HCT116 (cell line): ENCODE measurements around the gene HECW1. TPM values are rescaled to one million over a fixed set of nuclear protein-coding genes. Genes with fewer than 3 reads are reported as not detected.
A peak's percentile ranks its signal among the peaks of the same experiment; 100 is the strongest.

Source experiments
- ATAC-seq: fragments of 200-7000 bp; cut with Tn5 transposase; 2 replicates; pipeline ENCODE4 v1.9.1; 2020; ENCODE audit warnings: mild to moderate bottlenecking, moderate library complexity
- BruUV-seq: library from RNA; stranded (reverse); fragments of 400-500 nt; replicated peaks from 2 replicates; lab custom pipeline; 2021; lab: Mats Ljungman, UMichigan
- CTCF ChIA-PET: fragments of 300-600 bp; sonication (Branson Sonifier 250); formaldehyde crosslinking; loops from one replicate; lab custom pipeline; 2021; ENCODE audit warnings: antibody characterized with exemption; lab: Charles Lee
- POLR2A ChIA-PET: fragments of 300-600, 350-600 bp; sonication (Branson Sonifier 250); formaldehyde crosslinking; loops from one replicate; lab custom pipeline; 2021; ENCODE audit warnings: antibody characterized with exemption; lab: Charles Lee
- RAD21 ChIA-PET, 2 experiments: fragments of 300-600 bp; sonication (Branson Sonifier 250); formaldehyde crosslinking; loops; one replicate each; lab custom pipeline; 2023; ENCODE audit warnings: low total read pairs in 2 of 2; ENCODE audit not compliant: uncharacterized antibody in 2 of 2, unreplicated experiment in 2 of 2, low non-redundant PET in 1 of 2; lab: Charles Lee
- DNase-seq: peaks from one replicate; pipeline ENCODE4 v3.0.0-alpha.2; 2010; ENCODE audit warnings: low read depth, low spot score
- H2AFZ ChIP-seq: fragments of 200-600 bp; shearing (Covaris generic), sonication (generic); 2 replicates; pipeline ENCODE4 v1.6.1; 2017; ENCODE audit warnings: low read depth, mixed run types, mixed read lengths, antibody characterized with exemption, low read length; ENCODE audit not compliant: poor library complexity, severe bottlenecking
- H3K27ac ChIP-seq: 2 replicates; pipeline ENCODE4 v1.5.1; 2012; ENCODE audit warnings: low read depth, low read length
- H3K27me3 ChIP-seq: fragments of 200-600 bp; sonication (generic); 2 replicates; pipeline ENCODE4 v1.6.1; 2016; ENCODE audit warnings: mixed run types, low read length, mixed read lengths; ENCODE audit not compliant: insufficient read depth
- H3K36me3 ChIP-seq, 2 experiments: fragments of 200-500 bp in 1 of 2; fragments of 200-600 bp in 1 of 2; sonication (Bioruptor generic) in 1 of 2; sonication (generic) in 1 of 2; 2 replicates each; pipeline versions ENCODE4 v1.5.1 to v1.6.1; 2014 to 2016; ENCODE audit warnings: low read length in 2 of 2, inconsistent platforms in 1 of 2, mixed read lengths in 1 of 2, mixed run types in 1 of 2; ENCODE audit not compliant: insufficient read depth in 2 of 2, control insufficient read depth in 1 of 2
- H3K4me1 ChIP-seq, 2 experiments: fragments of 200-600 bp in 1 of 2; sonication (generic) in 1 of 2; 2 replicates each; pipeline versions ENCODE4 v1.5.1 to v1.6.1; 2012 to 2017; ENCODE audit warnings: low read length in 2 of 2, inconsistent platforms in 1 of 2, mild to moderate bottlenecking in 1 of 2, mixed read lengths in 1 of 2, mixed run types in 1 of 2, moderate library complexity in 1 of 2; ENCODE audit not compliant: insufficient read depth in 2 of 2, control insufficient read depth in 1 of 2
- H3K4me2 ChIP-seq: fragments of 200-600 bp; sonication (generic); 2 replicates; pipeline ENCODE4 v1.6.1; 2017; ENCODE audit warnings: mixed run types, low read length, mixed read lengths
- H3K4me3 ChIP-seq, 2 experiments: fragments of 200-600 bp in 1 of 2; sonication (generic) in 1 of 2; replicated peaks in 1 of 2; 2 replicates each; pipeline ENCODE4 v1.5.1; 2011 to 2016; ENCODE audit warnings: low read length in 2 of 2, control low read depth in 1 of 2, low read depth in 1 of 2, mild to moderate bottlenecking in 1 of 2, mixed read lengths in 1 of 2, mixed run types in 1 of 2
- H3K79me2 ChIP-seq: fragments of 200-600 bp; sonication (generic); 2 replicates; pipeline ENCODE4 v1.6.1; 2017; ENCODE audit warnings: mild to moderate bottlenecking, mixed run types, low read length, moderate library complexity, mixed read lengths; ENCODE audit not compliant: insufficient read depth
- H3K9ac ChIP-seq: fragments of 200-600 bp; sonication (generic); 2 replicates; pipeline ENCODE4 v1.6.1; 2016; ENCODE audit warnings: low read length, mixed read lengths
- H3K9me2 ChIP-seq: fragments of 200-600 bp; sonication (generic), shearing (Covaris generic); 2 replicates; pipeline ENCODE4 v1.6.1; 2017; ENCODE audit warnings: mixed run types, mild to moderate bottlenecking, moderate library complexity; ENCODE audit not compliant: insufficient read depth
- H3K9me3 ChIP-seq, 2 experiments: fragments of 200-500 bp in 1 of 2; fragments of 200-600 bp in 1 of 2; sonication (Bioruptor generic) in 1 of 2; sonication (generic) in 1 of 2; 2 replicates each; pipeline ENCODE4 v1.6.1; 2014 to 2017; ENCODE audit warnings: low read length in 2 of 2, mixed read lengths in 2 of 2, inconsistent platforms in 1 of 2, low read depth in 1 of 2, mild to moderate bottlenecking in 1 of 2, mixed run types in 1 of 2, moderate library complexity in 1 of 2; ENCODE audit not compliant: control insufficient read depth in 1 of 2, insufficient read depth in 1 of 2
- H4K20me1 ChIP-seq: fragments of 200-600 bp; sonication (generic), shearing (Covaris generic); 2 replicates; pipeline ENCODE4 v1.6.1; 2017; ENCODE audit warnings: mixed run types, mild to moderate bottlenecking, moderate library complexity; ENCODE audit not compliant: insufficient read depth
- ELF1 ChIP-seq: IDR thresholded peaks from 2 replicates; pipeline ENCODE4 v1.6.1; 2012; ENCODE audit warnings: low read depth, borderline replicate concordance
- FOSL1 ChIP-seq: IDR thresholded peaks from 2 replicates; pipeline ENCODE4 v1.6.1; 2012; ENCODE audit warnings: low read depth
- MAX ChIP-seq: IDR thresholded peaks from 2 replicates; pipeline ENCODE4 v1.6.1; 2012
- POLR2AphosphoS5 ChIP-seq: IDR thresholded peaks from 2 replicates; pipeline ENCODE4 v1.6.1; 2011; ENCODE audit warnings: mild to moderate bottlenecking, low read depth, low read length, moderate library complexity
- intact Hi-C: fragments of 100-400 bp; cut with micrococcal nuclease; formaldehyde crosslinking; loops from 2 replicates; pipeline ENCODE4 v1.10.0; 2022
- total RNA-seq: library from RNA; stranded (reverse); gene quantifications from one replicate; pipeline ENCODE4 v1.2.1, GENCODE V29; 2021; ENCODE audit not compliant: unreplicated experiment
- TF ChIP-seq, protein P1 (sequence below): IDR thresholded peaks from 2 replicates; pipeline ENCODE4 v1.6.1; 2012; ENCODE audit warnings: low read depth
- TF ChIP-seq, protein P2 (sequence below), 3 experiments: fragments of 200-600 bp in 1 of 3; sonication (generic) in 1 of 3; IDR thresholded peaks in 2 of 3; conservative IDR thresholded peaks in 1 of 3; 2 replicates each; pipeline ENCODE4 v1.5.1; 2012 to 2017; ENCODE audit warnings: low read depth in 2 of 3, low read length in 2 of 3, antibody characterized with exemption in 1 of 3, borderline replicate concordance in 1 of 3, control low read depth in 1 of 3, mild to moderate bottlenecking in 1 of 3, mixed read lengths in 1 of 3, mixed run types in 1 of 3, moderate library complexity in 1 of 3; ENCODE audit not compliant: insufficient read depth in 1 of 3

Gene HECW1
- total RNA-seq, 1 experiment from 2014 or later = 5.6 TPM

DNA sequence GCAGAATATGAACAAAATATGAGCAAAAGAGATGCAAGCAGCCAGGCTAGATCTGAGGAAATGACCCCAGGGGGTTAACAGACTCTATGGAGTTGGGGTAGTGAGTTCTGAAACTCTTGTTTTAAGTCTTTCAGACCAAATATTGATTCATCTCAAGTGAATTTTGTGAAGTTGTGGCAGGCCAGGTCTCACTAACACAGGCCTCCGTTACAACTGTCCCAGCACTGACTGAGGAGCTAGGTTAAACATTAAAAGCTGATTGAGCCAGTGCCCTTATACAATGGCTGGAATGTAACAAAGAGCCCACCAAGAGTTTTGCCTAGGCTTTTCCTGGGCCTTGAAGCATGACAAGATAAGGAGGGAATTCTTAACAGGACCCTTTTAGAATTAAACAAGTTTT is 278.1 kb downstream of the HECW1 start:
- Histone ChIP-seq H3K4me3 (no peak overlapping the region), H3K79me2 (no peaks in the 10 kb centered on the region), H3K27ac (no peak overlapping the region), H3K4me2 (no peak overlapping the region), H3K4me1 (peaks cover 0 to 6% of the 10 kb centered on the region in 2 experiments; a peak in 1 of 4 replicates), H3K9me3 (no peaks in the 10 kb centered on the region), H3K9me2 (no peaks in the 10 kb centered on the region), H3K36me3 (no peaks in the 10 kb centered on the region), H2AFZ (no peak overlapping the region), H3K27me3 (no peaks in the 10 kb centered on the region), H3K9ac (no peak overlapping the region), H4K20me1 (no peaks in the 10 kb centered on the region)
- ChIA-PET RAD21 (no interaction called here), POLR2A (no interaction called here), CTCF (no interaction called here)
- no TSS peak for BruUV-seq
- no peak for DNase-seq
- intact Hi-C loops = no loop called here
- TF ChIP-seq FOSL1 (no peak), MAX (no peak), POLR2AphosphoS5 (no peak), ELF1 (no peak)
- TF ChIP-seq, protein P1, sequence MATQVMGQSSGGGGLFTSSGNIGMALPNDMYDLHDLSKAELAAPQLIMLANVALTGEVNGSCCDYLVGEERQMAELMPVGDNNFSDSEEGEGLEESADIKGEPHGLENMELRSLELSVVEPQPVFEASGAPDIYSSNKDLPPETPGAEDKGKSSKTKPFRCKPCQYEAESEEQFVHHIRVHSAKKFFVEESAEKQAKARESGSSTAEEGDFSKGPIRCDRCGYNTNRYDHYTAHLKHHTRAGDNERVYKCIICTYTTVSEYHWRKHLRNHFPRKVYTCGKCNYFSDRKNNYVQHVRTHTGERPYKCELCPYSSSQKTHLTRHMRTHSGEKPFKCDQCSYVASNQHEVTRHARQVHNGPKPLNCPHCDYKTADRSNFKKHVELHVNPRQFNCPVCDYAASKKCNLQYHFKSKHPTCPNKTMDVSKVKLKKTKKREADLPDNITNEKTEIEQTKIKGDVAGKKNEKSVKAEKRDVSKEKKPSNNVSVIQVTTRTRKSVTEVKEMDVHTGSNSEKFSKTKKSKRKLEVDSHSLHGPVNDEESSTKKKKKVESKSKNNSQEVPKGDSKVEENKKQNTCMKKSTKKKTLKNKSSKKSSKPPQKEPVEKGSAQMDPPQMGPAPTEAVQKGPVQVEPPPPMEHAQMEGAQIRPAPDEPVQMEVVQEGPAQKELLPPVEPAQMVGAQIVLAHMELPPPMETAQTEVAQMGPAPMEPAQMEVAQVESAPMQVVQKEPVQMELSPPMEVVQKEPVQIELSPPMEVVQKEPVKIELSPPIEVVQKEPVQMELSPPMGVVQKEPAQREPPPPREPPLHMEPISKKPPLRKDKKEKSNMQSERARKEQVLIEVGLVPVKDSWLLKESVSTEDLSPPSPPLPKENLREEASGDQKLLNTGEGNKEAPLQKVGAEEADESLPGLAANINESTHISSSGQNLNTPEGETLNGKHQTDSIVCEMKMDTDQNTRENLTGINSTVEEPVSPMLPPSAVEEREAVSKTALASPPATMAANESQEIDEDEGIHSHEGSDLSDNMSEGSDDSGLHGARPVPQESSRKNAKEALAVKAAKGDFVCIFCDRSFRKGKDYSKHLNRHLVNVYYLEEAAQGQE = no peak
- ATAC-seq = no peak

- no peak overlapping the region for H2AFZ ChIP-seq
- no peak overlapping the region for H3K9ac ChIP-seq
- no peaks in the 10 kb centered on the region for H4K20me1 ChIP-seq
- no peak for DNase-seq
- TF ChIP-seq, protein P2, sequence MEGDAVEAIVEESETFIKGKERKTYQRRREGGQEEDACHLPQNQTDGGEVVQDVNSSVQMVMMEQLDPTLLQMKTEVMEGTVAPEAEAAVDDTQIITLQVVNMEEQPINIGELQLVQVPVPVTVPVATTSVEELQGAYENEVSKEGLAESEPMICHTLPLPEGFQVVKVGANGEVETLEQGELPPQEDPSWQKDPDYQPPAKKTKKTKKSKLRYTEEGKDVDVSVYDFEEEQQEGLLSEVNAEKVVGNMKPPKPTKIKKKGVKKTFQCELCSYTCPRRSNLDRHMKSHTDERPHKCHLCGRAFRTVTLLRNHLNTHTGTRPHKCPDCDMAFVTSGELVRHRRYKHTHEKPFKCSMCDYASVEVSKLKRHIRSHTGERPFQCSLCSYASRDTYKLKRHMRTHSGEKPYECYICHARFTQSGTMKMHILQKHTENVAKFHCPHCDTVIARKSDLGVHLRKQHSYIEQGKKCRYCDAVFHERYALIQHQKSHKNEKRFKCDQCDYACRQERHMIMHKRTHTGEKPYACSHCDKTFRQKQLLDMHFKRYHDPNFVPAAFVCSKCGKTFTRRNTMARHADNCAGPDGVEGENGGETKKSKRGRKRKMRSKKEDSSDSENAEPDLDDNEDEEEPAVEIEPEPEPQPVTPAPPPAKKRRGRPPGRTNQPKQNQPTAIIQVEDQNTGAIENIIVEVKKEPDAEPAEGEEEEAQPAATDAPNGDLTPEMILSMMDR (IDR thresholded peaks at IDR 0.05 in 2 of 3, conservative IDR thresholded peaks at IDR 0.05 in 1 of 3; ENCODE audit: borderline replicate concordance in 1 of 3, insufficient read depth in 1 of 3, low read depth in 2 of 3, low read length in 2 of 3) = peak in 2 of 3 experiments; percentile 18 to 28; a peak in 3 of 6 replicates
- TF ChIP-seq, protein P1 = no peak
- TF ChIP-seq, all 23 proteins: peak for 1
- POLR2A ChIA-PET = no interaction called here
- H3K9me2 ChIP-seq = no peaks in the 10 kb centered on the region
- CTCF ChIA-PET = no interaction called here
- H3K27ac ChIP-seq = no peak overlapping the region
- intact Hi-C loops = no loop called here
- H3K9me3 ChIP-seq = no peaks in the 10 kb centered on the region
- ATAC-seq = no peak
- H3K36me3 ChIP-seq = no peaks in the 10 kb centered on the region
- H3K27me3 ChIP-seq = no peaks in the 10 kb centered on the region
- RAD21 ChIA-PET = no interaction called here
- no peaks in the 10 kb centered on the region for H3K79me2 ChIP-seq
- BruUV-seq = no TSS peak
- H3K4me1 ChIP-seq = no peaks in the 10 kb centered on the region
- H3K4me3 ChIP-seq = no peak overlapping the region
- H3K4me2 ChIP-seq = no peak overlapping the region
Observed at GRCh38 chr7:43391518-43391917, 279.1 kb downstream of the HECW1 start.
